ENCODE measurements around the gene KLF5. TPM values are rescaled to one million over a fixed set of nuclear protein-coding genes. Genes with fewer than 3 reads are reported as not detected.

The KLF5 gene
- total RNA-seq, 4 donors from 2014 or later: 3.6 to 32.3 (median 9.6) TPM

GRCh38 chr13:73035660-73036059, 23.1 kb upstream of the KLF5 start:
- DNase-seq (ENCODE audit: low spot score): no peak
- no peak for ATAC-seq (ENCODE audit: low FRiP score)
- TF ChIP-seq CTCF (IDR thresholded peaks at IDR 0.05): no peak

- no peak for ATAC-seq (ENCODE audit: low FRiP score)
- no peak for DNase-seq (ENCODE audit: low spot score)
- TF ChIP-seq CTCF (IDR thresholded peaks at IDR 0.05): no peak
Observed at GRCh38 chr13:73036566-73036965, 22.2 kb upstream of the KLF5 start.

- TF ChIP-seq CTCF (IDR thresholded peaks at IDR 0.05): no peak
- ATAC-seq (ENCODE audit: low FRiP score) (no peak), DNase-seq (ENCODE audit: low spot score) (no peak)
Observed at GRCh38 chr13:73038064-73038463, 20.7 kb upstream of the KLF5 start.

GRCh38 chr13:73039201-73040108, 19.4 kb upstream of the KLF5 start:
- ATAC-seq (ENCODE audit: low FRiP score): no peak
- DNase-seq (ENCODE audit: low spot score): no peak
- no peak for TF ChIP-seq CTCF (IDR thresholded peaks at IDR 0.05)

- DNase-seq (ENCODE audit: low spot score) (no peak), ATAC-seq (ENCODE audit: low FRiP score) (no peak)
- TF ChIP-seq CTCF (IDR thresholded peaks at IDR 0.05): no peak
Observed at GRCh38 chr13:73040484-73040883, 18.3 kb upstream of the KLF5 start.

- TF ChIP-seq CTCF (IDR thresholded peaks at IDR 0.05): no peak
- no peak for DNase-seq (ENCODE audit: low spot score)
- no peak for ATAC-seq (ENCODE audit: low FRiP score)
Observed at GRCh38 chr13:73040968-73041596, 17.7 kb upstream of the KLF5 start.

All from omental fat pad (tissue), 4 donors.